ENCODE results near the gene CDC37.

DNA sequence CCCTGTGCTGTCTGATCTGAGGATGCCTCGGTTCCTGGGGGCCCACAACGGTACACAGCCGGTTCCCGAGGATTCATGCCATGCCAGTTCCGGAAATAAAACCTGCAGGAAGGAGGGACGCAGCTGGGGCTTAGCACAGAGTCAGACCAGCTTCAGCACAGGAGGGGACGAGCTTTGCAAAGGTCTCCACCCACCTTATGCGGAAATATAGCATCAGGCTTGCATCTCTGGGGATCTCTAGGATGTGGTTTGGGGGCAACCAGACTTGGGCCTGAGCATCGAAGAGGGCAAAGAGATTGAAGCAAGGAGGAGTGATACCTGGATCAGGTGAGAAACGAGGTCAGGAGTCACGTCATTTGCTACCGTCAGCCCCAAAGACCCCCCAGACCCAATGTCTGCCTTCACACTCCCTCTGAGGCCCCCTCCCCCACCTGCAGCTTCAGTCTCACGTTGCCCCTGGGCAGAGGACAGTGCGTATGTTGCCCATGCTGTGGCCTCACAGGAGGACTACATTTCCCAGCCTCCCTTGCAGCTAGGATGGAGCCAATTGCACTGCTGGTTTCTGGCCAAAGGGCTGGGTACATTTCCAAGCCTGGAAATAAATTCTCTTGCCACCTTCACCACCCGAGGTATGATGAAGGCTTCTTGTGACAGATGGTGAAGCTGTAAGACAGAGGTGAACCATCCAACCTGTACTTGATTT, 35.1 kb downstream of the CDC37 start:
- TF ChIP-seq, protein P1, sequence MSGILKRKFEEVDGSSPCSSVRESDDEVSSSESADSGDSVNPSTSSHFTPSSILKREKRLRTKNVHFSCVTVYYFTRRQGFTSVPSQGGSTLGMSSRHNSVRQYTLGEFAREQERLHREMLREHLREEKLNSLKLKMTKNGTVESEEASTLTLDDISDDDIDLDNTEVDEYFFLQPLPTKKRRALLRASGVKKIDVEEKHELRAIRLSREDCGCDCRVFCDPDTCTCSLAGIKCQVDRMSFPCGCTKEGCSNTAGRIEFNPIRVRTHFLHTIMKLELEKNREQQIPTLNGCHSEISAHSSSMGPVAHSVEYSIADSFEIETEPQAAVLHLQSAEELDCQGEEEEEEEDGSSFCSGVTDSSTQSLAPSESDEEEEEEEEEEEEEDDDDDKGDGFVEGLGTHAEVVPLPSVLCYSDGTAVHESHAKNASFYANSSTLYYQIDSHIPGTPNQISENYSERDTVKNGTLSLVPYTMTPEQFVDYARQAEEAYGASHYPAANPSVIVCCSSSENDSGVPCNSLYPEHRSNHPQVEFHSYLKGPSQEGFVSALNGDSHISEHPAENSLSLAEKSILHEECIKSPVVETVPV (CRISPR knock-in tag; IDR thresholded peaks at IDR 0.05) = no peak
- TF ChIP-seq, protein P2, sequence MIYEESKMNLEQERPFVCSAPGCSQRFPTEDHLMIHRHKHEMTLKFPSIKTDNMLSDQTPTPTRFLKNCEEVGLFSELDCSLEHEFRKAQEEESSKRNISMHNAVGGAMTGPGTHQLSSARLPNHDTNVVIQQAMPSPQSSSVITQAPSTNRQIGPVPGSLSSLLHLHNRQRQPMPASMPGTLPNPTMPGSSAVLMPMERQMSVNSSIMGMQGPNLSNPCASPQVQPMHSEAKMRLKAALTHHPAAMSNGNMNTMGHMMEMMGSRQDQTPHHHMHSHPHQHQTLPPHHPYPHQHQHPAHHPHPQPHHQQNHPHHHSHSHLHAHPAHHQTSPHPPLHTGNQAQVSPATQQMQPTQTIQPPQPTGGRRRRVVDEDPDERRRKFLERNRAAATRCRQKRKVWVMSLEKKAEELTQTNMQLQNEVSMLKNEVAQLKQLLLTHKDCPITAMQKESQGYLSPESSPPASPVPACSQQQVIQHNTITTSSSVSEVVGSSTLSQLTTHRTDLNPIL (CRISPR knock-in tag; IDR thresholded peaks at IDR 0.05; ENCODE audit: low read depth) = no peak
- TF ChIP-seq BACH2 (CRISPR knock-in tag; IDR thresholded peaks at IDR 0.05; ENCODE audit: borderline replicate concordance) (no peak), ARNTL (CRISPR knock-in tag; IDR thresholded peaks at IDR 0.05; ENCODE audit: borderline replicate concordance, low read depth) (no peak), ZFP30 (CRISPR knock-in tag; IDR thresholded peaks at IDR 0.05) (no peak), ZNF8 (CRISPR knock-in tag; IDR thresholded peaks at IDR 0.05) (no peak), GLIS3 (CRISPR knock-in tag; IDR thresholded peaks at IDR 0.05) (no peak)
- TF ChIP-seq, protein P3, sequence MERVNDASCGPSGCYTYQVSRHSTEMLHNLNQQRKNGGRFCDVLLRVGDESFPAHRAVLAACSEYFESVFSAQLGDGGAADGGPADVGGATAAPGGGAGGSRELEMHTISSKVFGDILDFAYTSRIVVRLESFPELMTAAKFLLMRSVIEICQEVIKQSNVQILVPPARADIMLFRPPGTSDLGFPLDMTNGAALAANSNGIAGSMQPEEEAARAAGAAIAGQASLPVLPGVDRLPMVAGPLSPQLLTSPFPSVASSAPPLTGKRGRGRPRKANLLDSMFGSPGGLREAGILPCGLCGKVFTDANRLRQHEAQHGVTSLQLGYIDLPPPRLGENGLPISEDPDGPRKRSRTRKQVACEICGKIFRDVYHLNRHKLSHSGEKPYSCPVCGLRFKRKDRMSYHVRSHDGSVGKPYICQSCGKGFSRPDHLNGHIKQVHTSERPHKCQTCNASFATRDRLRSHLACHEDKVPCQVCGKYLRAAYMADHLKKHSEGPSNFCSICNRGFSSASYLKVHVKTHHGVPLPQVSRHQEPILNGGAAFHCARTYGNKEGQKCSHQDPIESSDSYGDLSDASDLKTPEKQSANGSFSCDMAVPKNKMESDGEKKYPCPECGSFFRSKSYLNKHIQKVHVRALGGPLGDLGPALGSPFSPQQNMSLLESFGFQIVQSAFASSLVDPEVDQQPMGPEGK (CRISPR knock-in tag; IDR thresholded peaks at IDR 0.05; ENCODE audit: borderline replicate concordance) = no peak
